HepG2 (cell line): Measurements from ENCODE around the gene TMPO. TPM values are rescaled to one million over a fixed set of nuclear protein-coding genes. Genes with fewer than 3 reads are reported as not detected.

Experiments
- AGO2 ChIP-seq: fragments of 200-400 bp; formaldehyde crosslinking; optimal IDR thresholded peaks from 2 replicates; pipeline ENCODE3; 2017; ENCODE audit warnings: mild to moderate bottlenecking, low read depth, low read length, moderate library complexity
- CBX2 ChIP-seq, 2 experiments: fragments of 200-600 bp in 1 of 2; sonication (generic); formaldehyde crosslinking in 1 of 2; IDR thresholded peaks; 2 replicates each; pipeline versions ENCODE4 v1.7.0 to v1.8.1; 2018 to 2022; ENCODE audit warnings: low read depth in 2 of 2, low read length in 1 of 2, mild to moderate bottlenecking in 1 of 2, missing genetic modification reagents in 1 of 2
- CC2D1A ChIP-seq: sonication (generic); formaldehyde crosslinking; IDR thresholded peaks from 2 replicates; pipeline ENCODE4 v1.8.1; 2023; ENCODE audit warnings: mild to moderate bottlenecking, missing genetic modification reagents
- ERF ChIP-seq: IDR thresholded peaks from 2 replicates; pipeline ENCODE4 v1.6.1; 2018; ENCODE audit warnings: missing biosample characterization, missing genetic modification reagents
- FOXO4 ChIP-seq: sonication (generic); formaldehyde crosslinking; conservative IDR thresholded peaks from 2 replicates; pipeline ENCODE4 v1.8.1; 2023; ENCODE audit warnings: missing genetic modification reagents
- ISL2 ChIP-seq: sonication (generic); formaldehyde crosslinking; IDR thresholded peaks from 2 replicates; pipeline ENCODE4 v1.5.0; 2020; ENCODE audit warnings: missing genetic modification reagents
- NCOA5 ChIP-seq: sonication (generic); formaldehyde crosslinking; IDR thresholded peaks from 2 replicates; pipeline ENCODE4 v1.4.0; 2020; ENCODE audit warnings: missing genetic modification reagents
- POGK ChIP-seq: sonication (generic); formaldehyde crosslinking; conservative IDR thresholded peaks from 2 replicates; pipeline ENCODE4 v1.8.0; 2022; ENCODE audit warnings: mild to moderate bottlenecking, moderate library complexity, missing genetic modification reagents
- RBFOX2 ChIP-seq: fragments of 200-400 bp; formaldehyde crosslinking; IDR thresholded peaks from 2 replicates; pipeline ENCODE4 v1.6.1; 2017; ENCODE audit warnings: low read depth, mild to moderate bottlenecking, low read length
- RBM39 ChIP-seq: fragments of 200-400 bp; formaldehyde crosslinking; IDR thresholded peaks from one replicate; pipeline ENCODE4 v1.6.1; 2018; ENCODE audit warnings: antibody characterized with exemption, mild to moderate bottlenecking, low read depth, low read length; ENCODE audit not compliant: poor library complexity, severe bottlenecking
- RFX5 ChIP-seq: IDR thresholded peaks from 2 replicates; pipeline ENCODE4 v1.6.1; 2011; ENCODE audit warnings: low read depth, low read length, improper control_type of control experiment
- TBP ChIP-seq: sonication (generic); formaldehyde crosslinking; IDR thresholded peaks from 2 replicates; pipeline ENCODE4 v1.5.0; 2020; ENCODE audit warnings: missing genetic modification reagents
- TP53 ChIP-seq: sonication (generic); formaldehyde crosslinking; conservative IDR thresholded peaks from 2 replicates; pipeline ENCODE4 v1.4.0; 2020; ENCODE audit warnings: missing genetic modification reagents
- XRCC5 ChIP-seq: fragments of 200-400 bp; formaldehyde crosslinking; optimal IDR thresholded peaks from 2 replicates; pipeline ENCODE3; 2017; ENCODE audit warnings: mild to moderate bottlenecking, low read length
- ZBTB7A ChIP-seq: sonication (generic); formaldehyde crosslinking; IDR thresholded peaks from 2 replicates; pipeline ENCODE4 v1.8.0; 2022; ENCODE audit warnings: mild to moderate bottlenecking, missing genetic modification reagents
- ZHX2 ChIP-seq, 2 experiments: sonication (generic) in 1 of 2; formaldehyde crosslinking in 1 of 2; IDR thresholded peaks; 2 replicates each; pipeline versions ENCODE4 v1.6.1 to v1.9.0; 2014 to 2022; ENCODE audit warnings: antibody characterized with exemption in 1 of 2, borderline replicate concordance in 1 of 2, inconsistent platforms in 1 of 2, low read depth in 1 of 2, missing genetic modification reagents in 1 of 2
- ZNF333 ChIP-seq: sonication (generic); formaldehyde crosslinking; IDR thresholded peaks from 2 replicates; pipeline ENCODE4 v1.4.0; 2020; ENCODE audit warnings: mild to moderate bottlenecking, missing genetic modification reagents, borderline replicate concordance
- ZNF670 ChIP-seq: sonication (generic); formaldehyde crosslinking; IDR thresholded peaks from 2 replicates; pipeline ENCODE4 v1.8.0; 2022; ENCODE audit warnings: mild to moderate bottlenecking, missing genetic modification reagents, borderline replicate concordance
- ZNF841 ChIP-seq: sonication (generic); formaldehyde crosslinking; IDR thresholded peaks from 2 replicates; pipeline ENCODE4 v1.8.1; 2023; ENCODE audit warnings: missing genetic modification reagents, borderline replicate concordance
- polyA plus RNA-seq, 8 experiments: library from polyadenylated mRNA; depleted of rRNA in 3 of 8; stranded (reverse) in 7 of 8; unstranded in 1 of 8; fragments of >200 nt; fragmentation: Illumina TruSeq in 4 of 8; extraction: Trizol in 4 of 8; gene quantifications; 2 replicates each; pipeline versions ENCODE4 v1.2.1 to v1.2.3, GENCODE V29; 2011 to 2016; ENCODE audit warnings: low read depth in 4 of 8, missing spikeins in 1 of 8, mixed read lengths in 1 of 8; ENCODE audit not compliant: insufficient read depth in 1 of 8
- total RNA-seq, 5 experiments: library from RNA; depleted of rRNA; stranded (reverse); fragments of >200 nt; fragmentation: Illumina TruSeq; extraction: Trizol; gene quantifications; 2 replicates each; pipeline ENCODE4 v1.2.3, GENCODE V29; 2016; ENCODE audit warnings: low read depth in 1 of 5

TMPO gene
- total and polyA plus RNA-seq, 2 of the 13 experiments (the other 11 are each of a cell fraction or from before 2014, with no cell fraction given), result 24.2 to 167 TPM

GRCh38 chr12:98516111-98516873, 902 bp downstream of the TMPO start (continued):
- no peak for TF ChIP-seq CBX2 (IDR thresholded peaks at IDR 0.05; ENCODE audit: low read depth, low read length)
- 0 out of 2 replicates have a peak, but pooled peaks have one; percentile 45 for TF ChIP-seq CBX2 (CRISPR knock-in tag; IDR thresholded peaks at IDR 0.05; ENCODE audit: low read depth)
- TF ChIP-seq RFX5, result peak; percentile 82; the same call in 1 of the 2 replicates
- TF ChIP-seq AGO2, result peak; percentile 11
- no peak for TF ChIP-seq TBP (CRISPR knock-in tag)
- TF ChIP-seq ZNF670 (CRISPR knock-in tag), result peak; percentile 68; the same call in 1 of the 2 replicates
- TF ChIP-seq ISL2 (CRISPR knock-in tag), result peak; percentile 37; the same call in 1 of the 2 replicates
- peak; percentile 41; the same call in 1 of the 2 replicates for TF ChIP-seq TP53 (CRISPR knock-in tag)
- no peak for TF ChIP-seq XRCC5
- TF ChIP-seq FOXO4, result 0 out of 2 replicates have a peak, but pooled peaks have one; percentile 62
- TF ChIP-seq RBM39, result peak; percentile 35
- no peak for TF ChIP-seq ERF
- TF ChIP-seq ZHX2 (IDR thresholded peaks at IDR 0.05; ENCODE audit: low read depth), result no peak
- peak; percentile 9; the same call in 1 of the 2 replicates for TF ChIP-seq ZHX2 (CRISPR knock-in tag; IDR thresholded peaks at IDR 0.05; ENCODE audit: borderline replicate concordance)
- TF ChIP-seq NCOA5, result no peak
- peak; percentile 63; the same call in 1 of the 2 replicates for TF ChIP-seq CC2D1A (CRISPR knock-in tag)
- 0 out of 2 replicates have a peak, but pooled peaks have one; percentile 1 for TF ChIP-seq ZNF333
- TF ChIP-seq POGK, result peak; percentile 60
- peak; percentile 10; the same call in 1 of the 2 replicates for TF ChIP-seq ZNF841 (CRISPR knock-in tag)
- TF ChIP-seq RBFOX2, result peak; percentile 37; the same call in 1 of the 2 replicates
- TF ChIP-seq ZBTB7A (CRISPR knock-in tag), result peak; percentile 47
